HG02981 (cell line): ENCODE results near the gene TYMP.
"Not testable (repeated sequence)": the region's sequence is repeated elsewhere in the genome, so short reads cannot be mapped to it uniquely, and the experiment has no call there.

Source experiments
- ATAC-seq: cut with Tn5 transposase; IDR thresholded peaks from one replicate; pipeline ENCODE4 v1.9.1; 2021; ENCODE audit warnings: mild to moderate bottlenecking, moderate library complexity; ENCODE audit not compliant: unreplicated experiment

The TYMP gene

GRCh38 chr22:50542416-50542927 is 12.7 kb upstream of the TYMP start:
- no peak for ATAC-seq

GRCh38 chr22:50541667-50542026 is 11.8 kb upstream of the TYMP start:
- ATAC-seq, result not testable (repeated sequence)

GRCh38 chr22:50540381-50540780 is 10.6 kb upstream of the TYMP start:
- ATAC-seq, result no peak

- ATAC-seq, result no peak
Measured at GRCh38 chr22:50537765-50538164, 8.0 kb upstream of the TYMP start.

- no peak for ATAC-seq
Measured at GRCh38 chr22:50536226-50536625, 6.4 kb upstream of the TYMP start.

GRCh38 chr22:50535113-50535512 is 5.3 kb upstream of the TYMP start:
- ATAC-seq, result no peak

GRCh38 chr22:50533856-50534711 is 4.3 kb upstream of the TYMP start:
- ATAC-seq, result not testable (repeated sequence)

GRCh38 chr22:50532824-50533796 is 3.3 kb upstream of the TYMP start:
- ATAC-seq, result no peak

- no peak for ATAC-seq
Measured at GRCh38 chr22:50531962-50532674, 2.3 kb upstream of the TYMP start.

- ATAC-seq, result no peak
Measured at GRCh38 chr22:50531546-50531961, 1.7 kb upstream of the TYMP start.

GRCh38 chr22:50530877-50531545 is 1.2 kb upstream of the TYMP start:
- ATAC-seq, result no peak

- ATAC-seq, result no peak
Measured at GRCh38 chr22:50530580-50530876, 716 bp upstream of the TYMP start.

GRCh38 chr22:50529416-50529896 is 356 bp downstream of the TYMP start:
- no peak for ATAC-seq

GRCh38 chr22:50528682-50529415 is 963 bp downstream of the TYMP start:
- no peak for ATAC-seq

- ATAC-seq, result no peak
Measured at GRCh38 chr22:50527921-50528681, 1.7 kb downstream of the TYMP start.

GRCh38 chr22:50526834-50527801 is 2.7 kb downstream of the TYMP start:
- ATAC-seq, result no peak

GRCh38 chr22:50526108-50526833 is 3.5 kb downstream of the TYMP start:
- peak; percentile 33 for ATAC-seq
